HUES6 (cell line): ENCODE results near the gene KCNMB2.

ENCODE experiments used
- H3K27ac ChIP-seq: 2 replicates; pipeline ENCODE4 v1.7.0; 2013; ENCODE audit warnings: low read depth, mild to moderate bottlenecking, low read length, inconsistent platforms
- H3K27me3 ChIP-seq: 2 replicates; pipeline ENCODE4 v1.6.1; 2013; ENCODE audit warnings: low read length; ENCODE audit not compliant: control insufficient read depth, insufficient read depth
- H3K36me3 ChIP-seq: 2 replicates; pipeline ENCODE4 v1.6.1; 2013; ENCODE audit warnings: low read length; ENCODE audit not compliant: control insufficient read depth, insufficient read depth
- H3K4me1 ChIP-seq: 2 replicates; pipeline ENCODE4 v1.6.1; 2013; ENCODE audit warnings: low read length; ENCODE audit not compliant: control insufficient read depth, insufficient read depth
- H3K4me3 ChIP-seq: 2 replicates; pipeline ENCODE4 v1.5.1; 2013; ENCODE audit warnings: low read depth, low read length
- H3K9ac ChIP-seq: one replicate; pipeline ENCODE4 v1.6.1; 2013; ENCODE audit warnings: mild to moderate bottlenecking, low read length
- H3K9me3 ChIP-seq: 2 replicates; pipeline ENCODE4 v1.6.1; 2013; ENCODE audit warnings: low read depth, low read length; ENCODE audit not compliant: control insufficient read depth, insufficient read depth

The KCNMB2 gene

GRCh38 chr3:178569826-178570225 lies 33.6 kb downstream of the KCNMB2 start:
- H3K27ac ChIP-seq, result no peak overlapping the region
- no peak overlapping the region for H3K4me3 ChIP-seq
- H3K4me1 ChIP-seq, result no peaks in the 10 kb centered on the region
- H3K27me3 ChIP-seq, result no peaks in the 10 kb centered on the region
- H3K36me3 ChIP-seq, result no peaks in the 10 kb centered on the region
- H3K9me3 ChIP-seq, result no peaks in the 10 kb centered on the region
- H3K9ac ChIP-seq, result no peak overlapping the region

GRCh38 chr3:178583963-178584575 lies 47.8 kb downstream of the KCNMB2 start:
- no peaks in the 10 kb centered on the region for H3K27me3 ChIP-seq
- no peaks in the 10 kb centered on the region for H3K36me3 ChIP-seq
- no peaks in the 10 kb centered on the region for H3K9me3 ChIP-seq
- no peak overlapping the region for H3K4me3 ChIP-seq
- no peak overlapping the region for H3K27ac ChIP-seq
- H3K9ac ChIP-seq, result no peak overlapping the region
- H3K4me1 ChIP-seq, result no peaks in the 10 kb centered on the region

GRCh38 chr3:178584722-178585380 lies 48.6 kb downstream of the KCNMB2 start:
- Histone ChIP-seq H3K4me1 (no peaks in the 10 kb centered on the region), H3K27ac (no peak overlapping the region), H3K36me3 (no peaks in the 10 kb centered on the region), H3K27me3 (no peaks in the 10 kb centered on the region), H3K4me3 (no peak overlapping the region), H3K9ac (no peak overlapping the region), H3K9me3 (no peaks in the 10 kb centered on the region)

- no peaks in the 10 kb centered on the region for H3K9me3 ChIP-seq
- no peak overlapping the region for H3K4me3 ChIP-seq
- H3K4me1 ChIP-seq, result no peaks in the 10 kb centered on the region
- H3K9ac ChIP-seq, result no peak overlapping the region
- H3K27ac ChIP-seq, result no peak overlapping the region
- no peaks in the 10 kb centered on the region for H3K27me3 ChIP-seq
- no peaks in the 10 kb centered on the region for H3K36me3 ChIP-seq
Measured at GRCh38 chr3:178585454-178585853, 49.2 kb downstream of the KCNMB2 start.

- Histone ChIP-seq H3K9me3 (no peaks in the 10 kb centered on the region), H3K36me3 (no peaks in the 10 kb centered on the region), H3K27me3 (no peaks in the 10 kb centered on the region), H3K4me3 (no peak overlapping the region), H3K27ac (no peak overlapping the region), H3K4me1 (no peaks in the 10 kb centered on the region), H3K9ac (no peak overlapping the region)
Measured at GRCh38 chr3:178586076-178586475, 49.8 kb downstream of the KCNMB2 start.

- H3K27ac ChIP-seq, result no peak overlapping the region
- H3K4me1 ChIP-seq, result no peaks in the 10 kb centered on the region
- no peak overlapping the region for H3K9ac ChIP-seq
- H3K27me3 ChIP-seq, result no peaks in the 10 kb centered on the region
- no peak overlapping the region for H3K4me3 ChIP-seq
- no peaks in the 10 kb centered on the region for H3K9me3 ChIP-seq
- no peaks in the 10 kb centered on the region for H3K36me3 ChIP-seq
Measured at GRCh38 chr3:178588628-178589027, 52.4 kb downstream of the KCNMB2 start.

GRCh38 chr3:178593786-178594185 lies 57.5 kb downstream of the KCNMB2 start:
- Histone ChIP-seq H3K4me1 (no peaks in the 10 kb centered on the region), H3K27ac (no peak overlapping the region), H3K9me3 (no peaks in the 10 kb centered on the region), H3K36me3 (no peaks in the 10 kb centered on the region), H3K27me3 (no peaks in the 10 kb centered on the region), H3K9ac (no peak overlapping the region), H3K4me3 (no peak overlapping the region)

GRCh38 chr3:178597371-178597770 lies 61.1 kb downstream of the KCNMB2 start:
- Histone ChIP-seq H3K36me3 (no peaks in the 10 kb centered on the region), H3K4me1 (peaks cover 11% of the 10 kb centered on the region), H3K9ac (no peak overlapping the region), H3K27me3 (no peaks in the 10 kb centered on the region), H3K27ac (no peak overlapping the region), H3K4me3 (no peak overlapping the region), H3K9me3 (no peaks in the 10 kb centered on the region)

- H3K9me3 ChIP-seq, result no peaks in the 10 kb centered on the region
Measured at GRCh38 chr3:178602856-178603255, 66.6 kb downstream of the KCNMB2 start.

GRCh38 chr3:178603735-178604134 lies 67.5 kb downstream of the KCNMB2 start:
- Histone ChIP-seq H3K9me3 (no peaks in the 10 kb centered on the region), H3K36me3 (no peaks in the 10 kb centered on the region), H3K27ac (no peak overlapping the region), H3K9ac (no peak overlapping the region), H3K27me3 (no peaks in the 10 kb centered on the region), H3K4me3 (no peak overlapping the region), H3K4me1 (peaks cover 16% of the 10 kb centered on the region)

More at GRCh38 chr3:178602856-178603255, 66.6 kb downstream of the KCNMB2 start:
- Histone ChIP-seq H3K27ac (no peak overlapping the region), H3K4me3 (no peak overlapping the region), H3K27me3 (no peaks in the 10 kb centered on the region), H3K4me1 (peaks cover 16% of the 10 kb centered on the region), H3K36me3 (no peaks in the 10 kb centered on the region), H3K9ac (no peak overlapping the region)

GRCh38 chr3:178618197-178618596 lies 82.0 kb downstream of the KCNMB2 start:
- Histone ChIP-seq H3K4me3 (no peak overlapping the region), H3K9me3 (no peaks in the 10 kb centered on the region), H3K27ac (no peak overlapping the region)

More at GRCh38 chr3:178618197-178618596, 82.0 kb downstream of the KCNMB2 start:
- Histone ChIP-seq H3K9ac (no peak overlapping the region), H3K27me3 (no peaks in the 10 kb centered on the region), H3K4me1 (peaks cover 6% of the 10 kb centered on the region), H3K36me3 (no peaks in the 10 kb centered on the region)
